Activated CD8-positive, alpha-beta memory T cell treated with anti-CD3 and anti-CD28 coated beads, Interleukin-2, amount 50 U/mL, for 1 hour (primary cell): ENCODE results near the gene HTATSF1.

Experiments used
- DNase-seq: peaks from one replicate; pipeline ENCODE4 v3.0.0-alpha.2; 2020; ENCODE audit errors: extremely low read depth

HTATSF1 gene

GRCh38 chrX:136496764-136497555 is 432 bp upstream of the HTATSF1 start:
- peak; percentile 71 for DNase-seq

- no peak for DNase-seq
These were observed 21.7 kb downstream of the HTATSF1 start for GRCh38 chrX:136519069-136519468.

- no peak for DNase-seq
These were observed 26.4 kb downstream of the HTATSF1 start for GRCh38 chrX:136523770-136524169.

GRCh38 chrX:136525738-136526606 is 28.6 kb downstream of the HTATSF1 start:
- no peak for DNase-seq

GRCh38 chrX:136528645-136529315 is 31.4 kb downstream of the HTATSF1 start:
- no peak for DNase-seq

GRCh38 chrX:136529795-136530194 is 32.4 kb downstream of the HTATSF1 start:
- DNase-seq, result no peak

GRCh38 chrX:136531951-136532350 is 34.6 kb downstream of the HTATSF1 start, which contains the start of gene VGLL1:
Gene VGLL1, plus strand, starts transcription at chrX:136532215. Its CDS starts 3,806 bp downstream, at chrX:136536021.
- no peak for DNase-seq

GRCh38 chrX:136534131-136534530 is 36.7 kb downstream of the HTATSF1 start:
- DNase-seq, result no peak

GRCh38 chrX:136538811-136539210 is 41.4 kb downstream of the HTATSF1 start:
- DNase-seq, result no peak

- no peak for DNase-seq
These were observed 42.8 kb downstream of the HTATSF1 start for GRCh38 chrX:136540226-136540625.

- DNase-seq, result no peak
These were observed 43.9 kb downstream of the HTATSF1 start for GRCh38 chrX:136541294-136541693.

GRCh38 chrX:136542281-136542680 is 44.9 kb downstream of the HTATSF1 start:
- no peak for DNase-seq

GRCh38 chrX:136546371-136546781 is 49.0 kb downstream of the HTATSF1 start:
- no peak for DNase-seq

- no peak for DNase-seq
These were observed 51.8 kb downstream of the HTATSF1 start for GRCh38 chrX:136549226-136549625.

- no peak for DNase-seq
These were observed 54.0 kb downstream of the HTATSF1 start for GRCh38 chrX:136551410-136551809.

- no peak for DNase-seq
These were observed 58.3 kb downstream of the HTATSF1 start for GRCh38 chrX:136555694-136556093.
